Left ventricle myocardium inferior (tissue), 1 donor: ENCODE results near the gene OMA1. TPM values are rescaled to one million over a fixed set of nuclear protein-coding genes. Genes with fewer than 3 reads are reported as not detected.

Experiments
- DNase-seq: peaks from one replicate; pipeline ENCODE4 v3.0.0-alpha.2; 2020
- H3K27ac ChIP-seq: fragments of 200-600 bp; replicated peaks from 2 replicates; pipeline ENCODE4 v1.8.0; 2021
- H3K27me3 ChIP-seq: fragments of 200-600 bp; 2 replicates; pipeline ENCODE4 v1.8.0; 2021; ENCODE audit warnings: low read depth
- H3K36me3 ChIP-seq: fragments of 200-600 bp; 2 replicates; pipeline ENCODE4 v1.8.0; 2021
- H3K4me1 ChIP-seq: fragments of 200-600 bp; 2 replicates; pipeline ENCODE4 v1.8.0; 2021
- H3K4me3 ChIP-seq: fragments of 200-600 bp; 2 replicates; pipeline ENCODE4 v1.8.0; 2021; ENCODE audit warnings: mild to moderate bottlenecking, moderate library complexity
- H3K9me3 ChIP-seq: fragments of 200-600 bp; replicated peaks from 2 replicates; pipeline ENCODE4 v1.8.0; 2021
- CTCF ChIP-seq: fragments of 200-600 bp; IDR thresholded peaks from 2 replicates; pipeline ENCODE4 v1.8.0; 2021; ENCODE audit warnings: antibody characterized with exemption, mild to moderate bottlenecking, borderline replicate concordance
- intact Hi-C: fragments of 100-400 bp; cut with micrococcal nuclease; formaldehyde crosslinking; loops from one replicate; pipeline ENCODE4 v1.11.0; 2022
- total RNA-seq: library from RNA; stranded (reverse); fragmentation: NEBNext Ultra II Directional; extraction: Animal tissue kit (Norgen Biotek cat#: 25700); gene quantifications from one replicate; pipeline ENCODE4 v1.2.1, GENCODE V29; 2021
- donor health status: DM: no; HTN: yes; CAD: no; lungs with severe emphysema.

Gene OMA1
- total RNA-seq, 1 donor from 2014 or later, result 36.6 TPM

- TF ChIP-seq CTCF, result no peak
- Histone ChIP-seq H3K36me3 (no peaks in the 10 kb centered on the region), H3K27me3 (peaks cover 6% of the 10 kb centered on the region), H3K9me3 (no peaks in the 10 kb centered on the region), H3K27ac (no peak overlapping the region), H3K4me3 (no peak overlapping the region), H3K4me1 (peaks cover 26% of the 10 kb centered on the region)
- intact Hi-C loops, result no loop called here
- DNase-seq, result no peak
These were observed 41.9 kb upstream of the OMA1 start for GRCh38 chr1:58588396-58588795.

DNA sequence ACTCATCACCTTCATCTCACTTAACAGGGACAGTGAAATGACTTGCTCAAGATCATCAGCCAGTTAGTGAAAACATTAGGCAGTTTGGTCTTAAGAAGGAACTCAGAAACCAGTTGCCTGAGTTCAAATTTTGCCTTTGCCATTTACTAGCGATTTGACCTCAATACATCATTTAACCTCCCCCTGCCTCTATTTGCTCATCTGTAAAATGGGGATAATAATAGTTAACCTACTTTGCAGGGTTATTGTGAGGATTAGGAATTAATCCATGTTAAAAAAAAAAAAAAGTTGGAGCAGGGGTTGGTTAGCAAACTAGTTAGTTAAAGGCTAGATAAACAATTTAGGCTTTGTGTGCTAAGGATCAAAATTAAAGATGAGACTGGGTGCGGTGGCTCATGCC is 41.1 kb upstream of the OMA1 start:
- peaks cover 6% of the 10 kb centered on the region for H3K27me3 ChIP-seq
- H3K27ac ChIP-seq, result no peak overlapping the region
- H3K4me3 ChIP-seq, result no peak overlapping the region
- peaks cover 22% of the 10 kb centered on the region for H3K4me1 ChIP-seq
- no peaks in the 10 kb centered on the region for H3K36me3 ChIP-seq
- TF ChIP-seq CTCF, result no peak
- intact Hi-C loops, result no loop called here
- DNase-seq, result no peak
- H3K9me3 ChIP-seq, result no peaks in the 10 kb centered on the region

- no peak for TF ChIP-seq CTCF
- H3K4me1 ChIP-seq, result peaks cover 10% of the 10 kb centered on the region
- H3K27ac ChIP-seq, result no peak overlapping the region
- intact Hi-C loops, result no loop called here
- H3K27me3 ChIP-seq, result peaks cover 7% of the 10 kb centered on the region
- no peak for DNase-seq
- H3K4me3 ChIP-seq, result no peak overlapping the region
- H3K9me3 ChIP-seq, result no peaks in the 10 kb centered on the region
- H3K36me3 ChIP-seq, result no peaks in the 10 kb centered on the region
These were observed 39.7 kb upstream of the OMA1 start for GRCh38 chr1:58586271-58586670.

GRCh38 chr1:58585581-58586151 is 39.1 kb upstream of the OMA1 start:
- Histone ChIP-seq H3K4me1 (peaks cover 10% of the 10 kb centered on the region), H3K27me3 (peaks cover 13% of the 10 kb centered on the region), H3K27ac (no peak overlapping the region), H3K9me3 (no peaks in the 10 kb centered on the region), H3K36me3 (no peaks in the 10 kb centered on the region), H3K4me3 (no peak overlapping the region)
- intact Hi-C loops, result no loop called here
- no peak for DNase-seq
- TF ChIP-seq CTCF, result no peak

GRCh38 chr1:58585166-58585565 is 38.6 kb upstream of the OMA1 start:
- intact Hi-C loops, result no loop called here
- Histone ChIP-seq H3K27ac (no peak overlapping the region), H3K4me1 (peaks cover 10% of the 10 kb centered on the region), H3K27me3 (peaks cover 17% of the 10 kb centered on the region), H3K4me3 (no peak overlapping the region), H3K9me3 (no peaks in the 10 kb centered on the region), H3K36me3 (no peaks in the 10 kb centered on the region)
- TF ChIP-seq CTCF, result no peak
- no peak for DNase-seq
